ENCODE data around the gene NFKBIE. TPM values are rescaled to one million over a fixed set of nuclear protein-coding genes. Genes with fewer than 3 reads are reported as not detected.

Gene NFKBIE
- total and polyA plus RNA-seq, 2 experiments from 2014 or later, result 14.6 to 25.9 TPM

- Mint-ChIP-seq H3K4me1 (peaks cover 13% of the 10 kb centered on the region), H3K36me3 (ENCODE audit: low read depth) (peaks cover 31% of the 10 kb centered on the region), H3K27me3 (ENCODE audit: insufficient read depth, low read depth, poor library complexity) (peaks cover 35% of the 10 kb centered on the region), H3K9me3 (no peaks in the 10 kb centered on the region; the same call in 2 of the 3 replicates), H3K27ac (no peak overlapping the region), H3K4me3 (peak overlapping the region; percentile 81)
- no peaks in the 10 kb centered on the region; the same call in 1 of the 2 replicates for H3K4me1 ChIP-seq (ENCODE audit: insufficient read depth)
- peak; percentile 82 for DNase-seq (ENCODE audit: low spot score)
- H3K4me2 ChIP-seq, result peak overlapping the region; percentile 91
- no peak for TF ChIP-seq ZNF462 (CRISPR knock-in tag; IDR thresholded peaks at IDR 0.05)
- no peak for TF ChIP-seq REST (IDR thresholded peaks at IDR 0.05; ENCODE audit: unreplicated experiment)
- no peak for TF ChIP-seq NANOG (IDR thresholded peaks at IDR 0.05; ENCODE audit: borderline replicate concordance)
- no peak for TF ChIP-seq ZNF331 (CRISPR knock-in tag; IDR thresholded peaks at IDR 0.05; ENCODE audit: low read depth)
- no peak for TF ChIP-seq STAT1 (IDR thresholded peaks at IDR 0.05; ENCODE audit: unreplicated experiment)
- TF ChIP-seq ZNF114 (CRISPR knock-in tag; IDR thresholded peaks at IDR 0.05), result no peak
- peak; percentile 62 for TF ChIP-seq POLR2AphosphoS5 (IDR thresholded peaks at IDR 0.05; ENCODE audit: low read depth)
- TF ChIP-seq CTCF (conservative IDR thresholded peaks at IDR 0.05; ENCODE audit: low read depth in 2 of 2), result no peak
- no peak for TF ChIP-seq JUNB (IDR thresholded peaks at IDR 0.05; ENCODE audit: unreplicated experiment)
- TF ChIP-seq CREB1 (CRISPR knock-in tag; IDR thresholded peaks at IDR 0.05; ENCODE audit: low read depth), result peak; percentile 85
- TF ChIP-seq EZH2phosphoT487 (IDR thresholded peaks at IDR 0.05; ENCODE audit: unreplicated experiment), result no peak
- TF ChIP-seq EZH2 (IDR thresholded peaks at IDR 0.05; ENCODE audit: low read depth, unreplicated experiment), result no peak
- 0 out of 2 replicates have a peak, but pooled peaks have one; percentile 15 for TF ChIP-seq ETS1 (IDR thresholded peaks at IDR 0.05)
- H3K27me3 ChIP-seq (ENCODE audit: insufficient read depth), result peaks cover 31% of the 10 kb centered on the region
- no peaks in the 10 kb centered on the region for H3K9me2 ChIP-seq (ENCODE audit: insufficient read depth)
- peaks cover 15% of the 10 kb centered on the region; the same call in 1 of the 2 replicates for H3F3A ChIP-seq (replicated peaks; ENCODE audit: low read depth)
- peak; percentile 79 for ATAC-seq
- 0 out of 2 replicates have a peak, but pooled peaks cover 3% of the 10 kb centered on the region for H4K20me1 ChIP-seq (replicated peaks; ENCODE audit: insufficient read depth)
- no peaks in the 10 kb centered on the region for H3K36me3 ChIP-seq (ENCODE audit: insufficient read depth)
- no peaks in the 10 kb centered on the region for H3K79me2 ChIP-seq (replicated peaks; ENCODE audit: insufficient read depth)
- H2AFZ ChIP-seq, result peak overlapping the region; percentile 66
- no peak overlapping the region for H3K27ac ChIP-seq (ENCODE audit: low read depth)
- H3K4me3 ChIP-seq, result peak overlapping the region; percentile 90
These were observed 32.0 kb upstream of the NFKBIE start for GRCh38 chr6:44297063-44298038.

Measured in GM23338 (cell line).